Measurements from ENCODE around the gene SAV1. TPM values are rescaled to one million over a fixed set of nuclear protein-coding genes. Genes with fewer than 3 reads are reported as not detected.

Gene SAV1
- total RNA-seq, 1 experiment from 2014 or later: 64.1 TPM

- POLR2A ChIA-PET: interaction anchor here (1.2 kb wide), 1 partner anchor 9 kb away, joined by 3 read pairs; no protein-coding TSS in a partner anchor
- no peak overlapping the region for H3K4me3 Mint-ChIP-seq
- H3K27me3 Mint-ChIP-seq (ENCODE audit: low read depth): no peaks in the 10 kb centered on the region
- H3K36me3 Mint-ChIP-seq: no peaks in the 10 kb centered on the region
- no peak for TF ChIP-seq FOXP1 (CRISPR knock-in tag; IDR thresholded peaks at IDR 0.05; ENCODE audit: borderline replicate concordance)
- TF ChIP-seq ZNF232 (CRISPR knock-in tag; IDR thresholded peaks at IDR 0.05): no peak
- TF ChIP-seq, protein P1, sequence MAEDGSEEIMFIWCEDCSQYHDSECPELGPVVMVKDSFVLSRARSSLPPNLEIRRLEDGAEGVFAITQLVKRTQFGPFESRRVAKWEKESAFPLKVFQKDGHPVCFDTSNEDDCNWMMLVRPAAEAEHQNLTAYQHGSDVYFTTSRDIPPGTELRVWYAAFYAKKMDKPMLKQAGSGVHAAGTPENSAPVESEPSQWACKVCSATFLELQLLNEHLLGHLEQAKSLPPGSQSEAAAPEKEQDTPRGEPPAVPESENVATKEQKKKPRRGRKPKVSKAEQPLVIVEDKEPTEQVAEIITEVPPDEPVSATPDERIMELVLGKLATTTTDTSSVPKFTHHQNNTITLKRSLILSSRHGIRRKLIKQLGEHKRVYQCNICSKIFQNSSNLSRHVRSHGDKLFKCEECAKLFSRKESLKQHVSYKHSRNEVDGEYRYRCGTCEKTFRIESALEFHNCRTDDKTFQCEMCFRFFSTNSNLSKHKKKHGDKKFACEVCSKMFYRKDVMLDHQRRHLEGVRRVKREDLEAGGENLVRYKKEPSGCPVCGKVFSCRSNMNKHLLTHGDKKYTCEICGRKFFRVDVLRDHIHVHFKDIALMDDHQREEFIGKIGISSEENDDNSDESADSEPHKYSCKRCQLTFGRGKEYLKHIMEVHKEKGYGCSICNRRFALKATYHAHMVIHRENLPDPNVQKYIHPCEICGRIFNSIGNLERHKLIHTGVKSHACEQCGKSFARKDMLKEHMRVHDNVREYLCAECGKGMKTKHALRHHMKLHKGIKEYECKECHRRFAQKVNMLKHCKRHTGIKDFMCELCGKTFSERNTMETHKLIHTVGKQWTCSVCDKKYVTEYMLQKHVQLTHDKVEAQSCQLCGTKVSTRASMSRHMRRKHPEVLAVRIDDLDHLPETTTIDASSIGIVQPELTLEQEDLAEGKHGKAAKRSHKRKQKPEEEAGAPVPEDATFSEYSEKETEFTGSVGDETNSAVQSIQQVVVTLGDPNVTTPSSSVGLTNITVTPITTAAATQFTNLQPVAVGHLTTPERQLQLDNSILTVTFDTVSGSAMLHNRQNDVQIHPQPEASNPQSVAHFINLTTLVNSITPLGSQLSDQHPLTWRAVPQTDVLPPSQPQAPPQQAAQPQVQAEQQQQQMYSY (CRISPR knock-in tag; IDR thresholded peaks at IDR 0.05): no peak
- TF ChIP-seq FOXK1 (CRISPR knock-in tag; IDR thresholded peaks at IDR 0.05): no peak
- TF ChIP-seq, protein P2, sequence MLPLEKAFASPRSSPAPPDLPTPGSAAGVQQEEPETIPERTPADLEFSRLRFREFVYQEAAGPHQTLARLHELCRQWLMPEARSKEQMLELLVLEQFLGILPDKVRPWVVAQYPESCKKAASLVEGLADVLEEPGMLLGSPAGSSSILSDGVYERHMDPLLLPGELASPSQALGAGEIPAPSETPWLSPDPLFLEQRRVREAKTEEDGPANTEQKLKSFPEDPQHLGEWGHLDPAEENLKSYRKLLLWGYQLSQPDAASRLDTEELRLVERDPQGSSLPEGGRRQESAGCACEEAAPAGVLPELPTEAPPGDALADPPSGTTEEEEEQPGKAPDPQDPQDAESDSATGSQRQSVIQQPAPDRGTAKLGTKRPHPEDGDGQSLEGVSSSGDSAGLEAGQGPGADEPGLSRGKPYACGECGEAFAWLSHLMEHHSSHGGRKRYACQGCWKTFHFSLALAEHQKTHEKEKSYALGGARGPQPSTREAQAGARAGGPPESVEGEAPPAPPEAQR (CRISPR knock-in tag; IDR thresholded peaks at IDR 0.05): no peak
- TF ChIP-seq, protein P3, sequence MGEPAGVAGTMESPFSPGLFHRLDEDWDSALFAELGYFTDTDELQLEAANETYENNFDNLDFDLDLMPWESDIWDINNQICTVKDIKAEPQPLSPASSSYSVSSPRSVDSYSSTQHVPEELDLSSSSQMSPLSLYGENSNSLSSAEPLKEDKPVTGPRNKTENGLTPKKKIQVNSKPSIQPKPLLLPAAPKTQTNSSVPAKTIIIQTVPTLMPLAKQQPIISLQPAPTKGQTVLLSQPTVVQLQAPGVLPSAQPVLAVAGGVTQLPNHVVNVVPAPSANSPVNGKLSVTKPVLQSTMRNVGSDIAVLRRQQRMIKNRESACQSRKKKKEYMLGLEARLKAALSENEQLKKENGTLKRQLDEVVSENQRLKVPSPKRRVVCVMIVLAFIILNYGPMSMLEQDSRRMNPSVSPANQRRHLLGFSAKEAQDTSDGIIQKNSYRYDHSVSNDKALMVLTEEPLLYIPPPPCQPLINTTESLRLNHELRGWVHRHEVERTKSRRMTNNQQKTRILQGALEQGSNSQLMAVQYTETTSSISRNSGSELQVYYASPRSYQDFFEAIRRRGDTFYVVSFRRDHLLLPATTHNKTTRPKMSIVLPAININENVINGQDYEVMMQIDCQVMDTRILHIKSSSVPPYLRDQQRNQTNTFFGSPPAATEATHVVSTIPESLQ (CRISPR knock-in tag; IDR thresholded peaks at IDR 0.05): no peak
- no peak for TF ChIP-seq GTF2I (CRISPR knock-in tag; conservative IDR thresholded peaks at IDR 0.05)
- TF ChIP-seq ZNF121 (CRISPR knock-in tag; IDR thresholded peaks at IDR 0.05): no peak
- TF ChIP-seq, protein P4, sequence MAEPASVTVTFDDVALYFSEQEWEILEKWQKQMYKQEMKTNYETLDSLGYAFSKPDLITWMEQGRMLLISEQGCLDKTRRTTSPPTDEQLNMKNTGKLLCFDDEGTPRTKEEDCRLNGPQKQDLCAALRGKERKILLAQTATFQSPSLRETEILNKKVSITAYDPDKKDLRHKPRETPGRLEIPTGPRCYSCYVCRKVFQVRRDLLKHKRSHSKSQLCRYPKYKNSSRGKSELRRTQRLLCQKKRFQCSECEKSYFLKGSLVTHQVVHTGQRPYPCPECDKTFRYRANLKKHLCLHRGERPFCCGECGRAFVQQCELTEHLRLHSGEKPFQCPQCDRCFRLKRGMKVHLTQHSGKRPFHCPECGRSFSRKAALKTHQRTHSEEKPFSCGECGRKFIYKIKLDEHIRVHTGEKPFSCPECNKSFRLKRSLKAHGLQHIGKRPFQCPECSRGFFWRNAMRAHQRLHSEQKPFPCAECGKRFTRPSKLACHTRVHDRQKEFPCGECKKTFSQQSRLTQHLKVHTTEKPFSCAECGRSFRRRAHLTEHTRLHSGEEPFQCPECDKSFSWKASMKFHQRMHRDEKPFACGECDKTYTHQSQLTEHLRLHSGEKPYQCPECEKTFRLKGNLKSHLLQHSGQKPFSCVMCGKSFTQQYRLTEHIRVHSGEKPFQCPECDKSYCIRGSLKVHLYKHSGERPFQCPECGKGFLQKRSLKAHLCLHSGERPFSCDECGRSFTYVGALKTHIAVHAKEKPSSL (CRISPR knock-in tag; conservative IDR thresholded peaks at IDR 0.05): no peak
- no peak for TF ChIP-seq ZNF416 (CRISPR knock-in tag; IDR thresholded peaks at IDR 0.05)
- no peak for TF ChIP-seq AR (CRISPR knock-in tag; IDR thresholded peaks at IDR 0.05)
- TF ChIP-seq USF1 (CRISPR knock-in tag; IDR thresholded peaks at IDR 0.05): no peak
- TF ChIP-seq MXD4 (CRISPR knock-in tag; IDR thresholded peaks at IDR 0.05; ENCODE audit: borderline replicate concordance): no peak
- no peak for TF ChIP-seq KAT7 (CRISPR knock-in tag; IDR thresholded peaks at IDR 0.05; ENCODE audit: borderline replicate concordance)
- no peak for TF ChIP-seq IRF2 (CRISPR knock-in tag; IDR thresholded peaks at IDR 0.05; ENCODE audit: borderline replicate concordance, low read depth)
- no peak for TF ChIP-seq NR2C2 (CRISPR knock-in tag; IDR thresholded peaks at IDR 0.05)
- TF ChIP-seq ATF1 (CRISPR knock-in tag; IDR thresholded peaks at IDR 0.05): no peak
- DNase-seq (ENCODE audit: low spot score): no peak
- no peaks in the 10 kb centered on the region for H3K9me3 Mint-ChIP-seq
- peak; percentile 38; the same call in 1 of the 2 replicates for ATAC-seq
- H3K4me1 Mint-ChIP-seq: peaks cover 15% of the 10 kb centered on the region
- peak overlapping the region; percentile 2; the same call in 1 of the 2 replicates for H3K27ac Mint-ChIP-seq
- CTCF ChIA-PET: interaction anchor here (1.2 kb wide), 1 partner anchor 37 kb away, joined by 4 read pairs; no protein-coding TSS in a partner anchor
Observed at GRCh38 chr14:50677527-50678063, 9.5 kb upstream of the SAV1 start.
